ENCODE measurements around the gene NAV3. TPM values are rescaled to one million over a fixed set of nuclear protein-coding genes. Genes with fewer than 3 reads are reported as not detected.
"Not testable (repeated sequence)": the region's sequence is repeated elsewhere in the genome, so short reads cannot be mapped to it uniquely, and the experiment has no call there.

NAV3 gene
- total RNA-seq, 1 experiment from 2014 or later = 18.0 TPM

GRCh38 chr12:78249578-78249977, 418.9 kb downstream of the NAV3 start:
- Histone ChIP-seq H3K27me3 (replicated peaks; ENCODE audit: insufficient read depth, low read depth, low read length, poor library complexity) (no peaks in the 10 kb centered on the region), H3K9me3 (ENCODE audit: low read depth, low read length, poor library complexity, severe bottlenecking) (no peaks in the 10 kb centered on the region), H3K36me3 (ENCODE audit: insufficient read depth, low read length, poor library complexity, severe bottlenecking) (no peaks in the 10 kb centered on the region), H3K27ac (ENCODE audit: low read depth, low read length, poor library complexity, severe bottlenecking) (no peak overlapping the region), H3K4me3 (ENCODE audit: low read depth, low read length, poor library complexity, severe bottlenecking) (no peak overlapping the region), H3K4me1 (ENCODE audit: insufficient read depth, low read length, poor library complexity, severe bottlenecking) (no peaks in the 10 kb centered on the region)
- no peak for TF ChIP-seq EZH2 (IDR thresholded peaks at IDR 0.05; ENCODE audit: borderline replicate concordance, low read depth, low read length, poor library complexity, severe bottlenecking)
- TF ChIP-seq CTCF (conservative IDR thresholded peaks at IDR 0.05; ENCODE audit: low read depth, low read length) = no peak
- intact Hi-C loops (cut with micrococcal nuclease; ENCODE audit: unreplicated experiment) = no loop called here
- DNase-seq (ENCODE audit: low spot score) = no peak
- CTCF ChIA-PET = no interaction called here
- POLR2A ChIA-PET (ENCODE audit: low non-redundant PET) = no interaction called here
- BruUV-seq (replicated peaks) = no TSS peak

DNA sequence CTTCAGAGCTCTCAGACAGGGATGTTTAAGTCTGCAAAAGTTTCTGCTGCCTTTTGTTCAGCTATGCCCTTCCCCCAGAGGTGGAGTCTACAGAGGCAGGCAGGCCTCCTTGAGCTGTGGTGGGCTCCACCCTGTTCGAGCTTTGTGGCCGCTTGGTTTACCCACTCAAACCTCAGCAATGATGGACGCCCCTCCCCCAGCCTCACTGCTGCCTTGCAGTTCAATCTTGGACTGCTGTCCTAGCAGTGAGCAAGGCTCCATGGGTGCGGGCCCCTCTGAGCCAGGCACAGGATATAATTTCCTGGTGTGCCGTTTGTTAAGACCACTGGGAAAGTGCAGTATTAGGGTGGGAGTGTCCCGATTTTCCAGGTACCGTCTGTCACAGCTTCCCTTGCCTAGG, 427.0 kb downstream of the NAV3 start:
- CTCF ChIA-PET; H3K4me1 ChIP-seq (ENCODE audit: insufficient read depth, low read length, poor library complexity, severe bottlenecking); H3K4me3 ChIP-seq (ENCODE audit: low read depth, low read length, poor library complexity, severe bottlenecking); DNase-seq (ENCODE audit: low spot score); H3K27ac ChIP-seq (ENCODE audit: low read depth, low read length, poor library complexity, severe bottlenecking); H3K36me3 ChIP-seq (ENCODE audit: insufficient read depth, low read length, poor library complexity, severe bottlenecking); H3K9me3 ChIP-seq (ENCODE audit: low read depth, low read length, poor library complexity, severe bottlenecking); H3K27me3 ChIP-seq (replicated peaks; ENCODE audit: insufficient read depth, low read depth, low read length, poor library complexity); BruUV-seq (replicated peaks); POLR2A ChIA-PET (ENCODE audit: low non-redundant PET); intact Hi-C loops (cut with micrococcal nuclease; ENCODE audit: unreplicated experiment): not testable (repeated sequence)

DNA sequence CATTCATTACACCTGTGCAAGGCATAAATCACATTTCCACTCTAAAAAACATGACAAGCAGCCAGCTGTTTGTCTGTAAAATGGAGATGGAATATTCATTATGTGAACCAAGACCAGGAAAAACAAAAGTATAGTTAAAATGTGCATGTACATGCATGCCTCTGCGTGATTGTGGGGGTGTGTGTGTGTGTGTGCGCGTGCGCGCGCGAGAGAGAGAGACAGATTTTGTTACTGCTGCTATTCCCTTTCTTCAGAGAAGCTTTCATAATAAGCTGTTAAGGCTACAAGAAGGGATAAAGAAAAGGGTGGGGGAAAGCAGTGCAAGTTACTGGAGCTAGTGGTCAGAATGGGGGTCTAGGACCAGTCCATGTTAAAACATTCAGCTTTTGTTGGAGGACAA, 430.3 kb downstream of the NAV3 start:
- ChIA-PET POLR2A (ENCODE audit: low non-redundant PET) (interaction anchor here (0.6 kb wide), 1 partner anchor 214 kb away, joined by 11 read pairs; no protein-coding TSS in a partner anchor), CTCF (no interaction called here)
- H3K36me3 ChIP-seq (ENCODE audit: insufficient read depth, low read length, poor library complexity, severe bottlenecking) = no peaks in the 10 kb centered on the region
- H3K9me3 ChIP-seq (ENCODE audit: low read depth, low read length, poor library complexity, severe bottlenecking) = no peaks in the 10 kb centered on the region
- H3K27ac ChIP-seq (ENCODE audit: low read depth, low read length, poor library complexity, severe bottlenecking) = no peak overlapping the region
- no peaks in the 10 kb centered on the region for H3K4me1 ChIP-seq (ENCODE audit: insufficient read depth, low read length, poor library complexity, severe bottlenecking)
- TF ChIP-seq EZH2 (IDR thresholded peaks at IDR 0.05; ENCODE audit: borderline replicate concordance, low read depth, low read length, poor library complexity, severe bottlenecking) = no peak
- TF ChIP-seq CTCF (conservative IDR thresholded peaks at IDR 0.05; ENCODE audit: low read depth, low read length) = no peak
- H3K27me3 ChIP-seq (replicated peaks; ENCODE audit: insufficient read depth, low read depth, low read length, poor library complexity) = peaks cover 7% of the 10 kb centered on the region
- H3K4me3 ChIP-seq (ENCODE audit: low read depth, low read length, poor library complexity, severe bottlenecking) = no peak overlapping the region
- no peak for DNase-seq (ENCODE audit: low spot score)
- intact Hi-C loops (cut with micrococcal nuclease; ENCODE audit: unreplicated experiment) = no loop called here
- BruUV-seq (replicated peaks) = no TSS peak

DNA sequence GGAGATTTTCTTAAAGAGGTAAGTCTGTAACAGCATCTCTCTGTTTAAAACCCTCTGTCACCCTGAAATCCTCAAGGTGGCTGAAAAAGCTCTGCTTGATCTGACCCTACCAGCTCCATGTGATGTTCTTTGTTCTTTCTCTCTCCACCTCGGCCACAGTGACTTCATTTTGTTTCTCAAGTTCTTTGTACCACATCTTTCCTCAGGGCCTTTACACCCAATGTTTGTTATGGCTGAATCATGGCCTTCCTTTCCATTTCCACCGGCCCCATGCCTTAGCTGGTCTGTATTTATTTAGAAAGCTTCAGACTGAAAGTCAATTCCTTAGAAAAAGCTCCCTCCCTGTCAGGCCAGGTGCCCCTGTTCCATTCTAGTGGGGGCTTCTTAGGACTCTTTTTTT, 431.2 kb downstream of the NAV3 start:
- H3K4me3 ChIP-seq (ENCODE audit: low read depth, low read length, poor library complexity, severe bottlenecking) = no peak overlapping the region
- DNase-seq (ENCODE audit: low spot score) = no peak
- CTCF ChIA-PET = no interaction called here
- no peak overlapping the region for H3K27ac ChIP-seq (ENCODE audit: low read depth, low read length, poor library complexity, severe bottlenecking)
- BruUV-seq (replicated peaks) = no TSS peak
- TF ChIP-seq CTCF (conservative IDR thresholded peaks at IDR 0.05; ENCODE audit: low read depth, low read length) (no peak), EZH2 (IDR thresholded peaks at IDR 0.05; ENCODE audit: borderline replicate concordance, low read depth, low read length, poor library complexity, severe bottlenecking) (no peak)
- POLR2A ChIA-PET (ENCODE audit: low non-redundant PET) = no interaction called here
- H3K27me3 ChIP-seq (replicated peaks; ENCODE audit: insufficient read depth, low read depth, low read length, poor library complexity) = peaks cover 15% of the 10 kb centered on the region
- no peaks in the 10 kb centered on the region for H3K9me3 ChIP-seq (ENCODE audit: low read depth, low read length, poor library complexity, severe bottlenecking)
- intact Hi-C loops (cut with micrococcal nuclease; ENCODE audit: unreplicated experiment) = no loop called here
- H3K4me1 ChIP-seq (ENCODE audit: insufficient read depth, low read length, poor library complexity, severe bottlenecking) = no peaks in the 10 kb centered on the region
- no peaks in the 10 kb centered on the region for H3K36me3 ChIP-seq (ENCODE audit: insufficient read depth, low read length, poor library complexity, severe bottlenecking)

Measured in A673 (cell line).